GM23338 (cell line): ENCODE results near the gene GDPD5. TPM values are rescaled to one million over a fixed set of nuclear protein-coding genes. Genes with fewer than 3 reads are reported as not detected.

Experiments
- CREB1 ChIP-seq: fragments of 250-450 bp; sonication (Bioruptor Pico); IDR thresholded peaks from 2 replicates; pipeline ENCODE4 v1.5.0; 2020; ENCODE audit warnings: low read depth, mild to moderate bottlenecking, moderate library complexity
- CTCF ChIP-seq, 2 experiments: fragments of 200-600 bp in 1 of 2; sonication (generic) in 1 of 2; conservative IDR thresholded peaks; 2 replicates each; pipeline versions ENCODE4 v1.5.1 to v1.6.1; 2016 to 2017; ENCODE audit warnings: antibody characterized with exemption in 2 of 2, low read depth in 2 of 2, mild to moderate bottlenecking in 2 of 2, moderate library complexity in 1 of 2
- ETS1 ChIP-seq: IDR thresholded peaks from 2 replicates; pipeline ENCODE4 v1.6.1; 2016; ENCODE audit warnings: antibody characterized with exemption
- EZH2 ChIP-seq: fragments of 200-600 bp; sonication (generic); IDR thresholded peaks from one replicate; pipeline ENCODE4 v1.8.0; 2017; ENCODE audit warnings: antibody characterized with exemption, mild to moderate bottlenecking, low read depth; ENCODE audit not compliant: unreplicated experiment
- JUNB ChIP-seq: IDR thresholded peaks from one replicate; pipeline ENCODE4 v1.6.1; 2016; ENCODE audit warnings: antibody characterized with exemption; ENCODE audit not compliant: unreplicated experiment
- NANOG ChIP-seq: IDR thresholded peaks from 2 replicates; pipeline ENCODE4 v1.6.1; 2016; ENCODE audit warnings: antibody characterized with exemption, borderline replicate concordance
- POLR2AphosphoS5 ChIP-seq: IDR thresholded peaks from 2 replicates; pipeline ENCODE4 v1.6.1; 2016; ENCODE audit warnings: antibody characterized with exemption, low read depth
- REST ChIP-seq: IDR thresholded peaks from one replicate; pipeline ENCODE4 v1.6.1; 2018; ENCODE audit warnings: antibody characterized with exemption; ENCODE audit not compliant: unreplicated experiment
- STAT1 ChIP-seq: IDR thresholded peaks from one replicate; pipeline ENCODE4 v1.6.1; 2016; ENCODE audit warnings: antibody characterized with exemption; ENCODE audit not compliant: unreplicated experiment
- ZNF462 ChIP-seq: fragments of 250-450 bp; sonication (Bioruptor Pico); IDR thresholded peaks from 2 replicates; pipeline ENCODE4 v1.5.0; 2020; ENCODE audit warnings: mild to moderate bottlenecking, moderate library complexity
- polyA plus RNA-seq: library from polyadenylated mRNA; unstranded; fragments of >200 nt; fragmentation: Nextera tagmentation; extraction: Ambion mirVana; gene quantifications from 2 replicates; pipeline ENCODE4 v1.2.1, GENCODE V29; 2016
- total RNA-seq: library from RNA; depleted of rRNA; stranded (reverse); fragments of >200 nt; shearing (Covaris generic); gene quantifications from 2 replicates; pipeline ENCODE4 v1.2.3, GENCODE V29; 2014

GDPD5 gene
- total and polyA plus RNA-seq, 2 experiments from 2014 or later = 1.6 to 4.9 TPM

- TF ChIP-seq ZNF462 (CRISPR knock-in tag) (no peak), JUNB (no peak), EZH2 (no peak), STAT1 (no peak), CREB1 (no peak), POLR2AphosphoS5 (no peak), CTCF (conservative IDR thresholded peaks at IDR 0.05; ENCODE audit: low read depth in 2 of 2) (no peak), REST (no peak), NANOG (no peak), ETS1 (no peak)
Measured at GRCh38 chr11:75509020-75509720, 16.6 kb downstream of the GDPD5 start (continued).
